GM19324 (cell line): ENCODE measurements around the gene CPB2.

Experiments used
- ATAC-seq: cut with Tn5 transposase; IDR thresholded peaks from one replicate; pipeline ENCODE4 v1.9.1; 2021; ENCODE audit warnings: mild to moderate bottlenecking, moderate library complexity; ENCODE audit not compliant: unreplicated experiment, low FRiP score

CPB2 gene

GRCh38 chr13:46053162-46054012 is 51.4 kb downstream of the CPB2 start:
- no peak for ATAC-seq

- peak; percentile 99 for ATAC-seq
These were observed 52.3 kb downstream of the CPB2 start, which contains the start of gene ZC3H13 for GRCh38 chr13:46052319-46053161. Gene ZC3H13 (minus strand): TSS chr13:46052746. CDS start chr13:46045507, 7,239 bp downstream.

DNA sequence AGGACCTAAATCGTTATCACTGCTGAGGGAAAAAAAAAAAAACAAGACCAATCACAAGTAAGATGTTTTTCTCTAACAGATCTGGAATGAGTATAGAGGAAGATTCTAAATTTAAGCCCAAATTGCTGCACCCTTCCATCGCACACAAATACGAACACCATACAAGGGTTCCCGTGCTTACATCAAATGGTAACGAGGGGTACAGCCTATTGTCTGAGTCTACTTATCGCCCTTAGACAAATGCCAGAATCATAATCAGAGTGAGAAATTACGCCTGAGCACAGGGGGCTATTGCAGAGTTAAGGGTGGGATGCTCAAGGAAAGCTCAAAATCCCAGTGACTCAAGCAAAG is 52.9 kb downstream of the CPB2 start:
- peak; percentile 11 for ATAC-seq

DNA sequence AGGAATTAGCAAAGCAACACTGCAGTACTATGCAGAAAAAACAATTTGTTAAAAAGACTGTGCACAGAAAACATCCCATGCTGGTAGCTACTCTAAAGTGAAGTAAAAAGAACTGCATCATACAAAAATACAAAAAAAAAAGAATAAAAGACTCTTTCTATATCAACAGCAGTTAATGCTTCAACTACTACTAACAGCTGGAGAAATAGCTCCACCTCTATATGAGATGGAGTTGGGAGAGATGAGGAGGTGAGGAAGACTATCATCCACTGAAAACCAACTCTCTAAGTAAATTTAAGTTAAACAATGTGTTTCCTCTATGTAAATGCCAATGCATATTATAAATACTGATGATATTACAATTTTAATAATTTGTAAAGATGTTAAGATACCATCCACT is 54.1 kb downstream of the CPB2 start:
- ATAC-seq = no peak

DNA sequence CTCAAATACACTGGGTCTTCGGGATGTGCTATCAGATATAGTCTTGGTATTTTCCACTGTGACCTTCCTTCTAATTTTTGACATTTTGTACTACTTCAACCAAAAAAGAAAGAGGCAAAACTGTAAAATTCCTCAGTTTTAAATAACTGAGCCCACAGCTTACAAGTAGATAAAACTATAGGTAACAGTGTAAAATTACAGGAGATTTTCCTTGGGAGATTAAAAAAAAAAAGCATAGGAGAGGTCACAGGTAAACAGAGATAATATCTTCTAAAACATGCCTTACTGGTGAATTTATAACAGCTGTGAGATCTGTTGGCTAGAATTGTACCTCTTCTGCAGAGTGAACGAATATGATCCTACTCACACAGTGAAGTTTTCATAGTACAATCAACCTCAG is 59.4 kb downstream of the CPB2 start:
- ATAC-seq = no peak

- ATAC-seq = no peak
These were observed 61.2 kb downstream of the CPB2 start for GRCh38 chr13:46043647-46044046.

- ATAC-seq = no peak
These were observed 63.4 kb downstream of the CPB2 start for GRCh38 chr13:46041419-46041839.

GRCh38 chr13:46040763-46041162 is 64.1 kb downstream of the CPB2 start:
- ATAC-seq = no peak

- ATAC-seq = no peak
These were observed 65.2 kb downstream of the CPB2 start for GRCh38 chr13:46039411-46040182.

GRCh38 chr13:46038296-46038695 is 66.5 kb downstream of the CPB2 start:
- no peak for ATAC-seq

- ATAC-seq = no peak
These were observed 69.8 kb downstream of the CPB2 start for GRCh38 chr13:46035066-46035465.

GRCh38 chr13:46032341-46032740 is 72.5 kb downstream of the CPB2 start:
- ATAC-seq = no peak

GRCh38 chr13:46031581-46032263 is 73.1 kb downstream of the CPB2 start:
- no peak for ATAC-seq

DNA sequence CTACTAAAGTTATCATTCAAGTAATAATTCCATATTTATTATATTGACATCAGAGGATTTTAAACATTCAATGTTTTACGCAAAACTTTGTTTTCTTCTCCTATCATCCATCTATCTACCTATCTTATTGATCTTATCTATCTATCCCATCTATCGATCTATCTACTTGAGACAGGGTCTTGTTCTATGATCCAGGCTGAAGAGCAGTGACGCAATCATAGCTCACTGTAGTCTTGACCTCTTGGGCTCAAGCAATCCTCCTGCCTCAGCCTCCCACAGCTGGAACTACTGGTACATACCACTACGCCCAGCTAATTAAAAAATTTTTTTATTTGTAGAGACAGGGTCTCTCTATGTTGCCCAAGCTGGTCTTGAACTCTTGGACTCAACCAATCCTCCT is 79.7 kb downstream of the CPB2 start:
- ATAC-seq = no peak

DNA sequence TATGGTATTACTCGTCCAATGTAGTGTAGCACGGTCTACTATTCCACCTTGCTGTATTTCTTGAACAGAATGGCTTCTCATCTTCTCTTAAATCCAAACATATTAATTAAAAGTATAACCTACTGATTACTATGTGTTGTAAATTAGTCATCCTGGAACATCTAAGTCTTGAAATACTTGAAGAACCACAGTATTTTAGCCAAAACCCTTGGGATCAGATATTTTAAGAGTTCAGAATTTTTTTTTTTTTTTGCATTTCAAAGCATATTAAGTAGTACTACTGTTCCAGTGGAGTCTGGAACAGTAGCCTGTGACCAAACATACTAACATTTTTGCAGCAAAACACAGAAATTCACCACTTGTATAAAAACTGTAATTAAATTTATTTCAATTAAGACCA is 82.4 kb downstream of the CPB2 start:
- no peak for ATAC-seq

DNA sequence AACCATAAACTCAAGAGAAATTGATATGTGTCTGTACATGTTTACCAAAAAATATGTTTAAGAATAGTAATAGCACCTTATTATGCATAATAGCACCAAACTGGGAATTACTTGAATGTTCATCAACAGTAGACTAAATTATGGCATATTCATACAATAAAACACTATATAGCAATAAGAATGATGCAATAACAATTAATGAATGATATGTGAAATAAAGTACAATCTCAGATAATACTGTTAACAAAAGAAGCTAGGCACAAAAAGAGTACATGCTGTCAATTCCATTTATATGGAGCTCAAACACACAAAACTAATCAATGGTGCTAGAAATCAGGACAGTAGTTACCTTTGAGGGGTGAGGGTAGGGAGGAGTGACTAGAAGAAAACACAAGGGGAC is 88.6 kb downstream of the CPB2 start:
- ATAC-seq = no peak

GRCh38 chr13:46015366-46015765 is 89.5 kb downstream of the CPB2 start:
- ATAC-seq = no peak

DNA sequence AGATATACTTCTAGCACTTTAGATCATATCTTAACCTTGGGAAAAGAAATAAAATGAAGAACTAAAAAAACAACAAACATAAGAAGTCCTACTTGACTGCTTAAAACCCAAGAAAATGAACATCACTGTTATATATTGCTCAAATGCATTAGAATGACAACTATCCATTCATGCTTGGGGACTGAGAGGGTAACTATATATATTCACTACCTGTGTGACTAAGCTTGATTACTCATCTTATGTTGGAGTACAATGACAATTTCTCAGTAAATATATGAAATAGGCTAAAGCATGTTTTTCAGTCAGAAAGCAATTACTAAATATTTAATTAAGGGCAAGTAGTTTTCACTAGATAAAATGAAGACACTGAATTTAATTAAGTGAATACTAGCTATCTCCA is 92.4 kb downstream of the CPB2 start:
- no peak for ATAC-seq

DNA sequence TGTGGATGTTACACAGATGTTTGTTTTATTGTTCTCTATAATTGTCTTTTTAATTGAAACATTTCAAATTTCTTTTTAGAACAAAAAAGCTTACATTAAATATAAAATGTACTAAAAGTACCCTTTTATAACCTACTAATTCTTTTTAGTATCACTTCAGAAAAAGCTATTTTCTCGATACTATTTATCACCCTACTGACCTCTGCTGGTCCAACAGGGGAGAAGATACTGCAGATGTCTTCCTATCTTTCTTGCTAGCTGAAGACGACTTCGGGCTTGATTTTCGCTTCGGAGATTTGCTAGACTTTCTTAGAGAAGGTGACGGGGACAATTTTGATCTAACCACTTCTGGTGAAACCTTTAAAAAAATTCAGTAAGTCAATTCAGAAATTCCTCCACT is 94.7 kb downstream of the CPB2 start:
- ATAC-seq = no peak

DNA sequence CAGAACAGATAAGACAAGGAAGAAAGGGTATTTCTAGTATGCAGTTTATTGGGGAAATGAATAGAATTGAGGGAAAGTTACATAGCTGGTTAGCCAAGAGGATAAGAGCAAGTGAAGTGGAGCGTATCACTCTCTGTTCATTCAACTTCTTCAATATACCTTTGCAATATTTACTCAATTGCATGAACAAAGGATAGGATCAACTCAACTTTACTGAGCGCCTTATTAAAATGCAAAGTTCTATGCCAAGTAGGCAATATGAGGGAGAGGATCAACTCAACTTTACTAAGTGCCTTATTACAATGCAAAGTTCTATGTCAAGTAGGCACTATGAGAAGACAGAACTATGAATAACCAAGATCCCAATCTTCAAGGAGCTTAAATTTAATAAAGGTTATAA is 96.2 kb downstream of the CPB2 start:
- no peak for ATAC-seq
